SIG-M5 treated with dmso at 0.1 percent for 504 hours (cell line): ENCODE measurements around the gene VWF.
A peak's percentile ranks its signal among the peaks of the same experiment; 100 is the strongest.

ENCODE experiments used
- DNase-seq: peaks from one replicate; lab custom pipeline; 2025; ENCODE audit not compliant: unreplicated experiment; lab: John Stamatoyannopoulos, UW

VWF gene

GRCh38 chr12:5997260-5997659 lies 127.2 kb downstream of the VWF start:
- no peak for DNase-seq

DNA sequence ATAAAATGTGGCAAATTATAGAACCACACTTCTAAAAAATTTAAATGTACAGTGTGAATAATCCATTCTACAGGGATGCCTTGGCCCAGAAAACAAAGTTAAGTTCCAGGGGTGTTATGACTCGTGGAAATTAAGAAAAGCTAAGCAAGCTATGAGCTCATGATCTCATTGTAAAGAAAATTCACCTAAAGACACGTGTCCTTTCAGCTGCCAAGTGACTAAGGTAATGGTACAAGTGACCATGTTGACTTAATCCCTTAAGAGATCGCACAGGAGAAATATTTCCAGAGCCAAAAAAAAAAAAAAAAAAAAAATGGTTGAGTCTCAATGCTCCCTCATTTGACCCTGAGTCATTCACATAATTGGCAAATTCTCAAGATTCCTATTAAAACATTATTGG lies 128.0 kb downstream of the VWF start:
- DNase-seq: no peak

DNA sequence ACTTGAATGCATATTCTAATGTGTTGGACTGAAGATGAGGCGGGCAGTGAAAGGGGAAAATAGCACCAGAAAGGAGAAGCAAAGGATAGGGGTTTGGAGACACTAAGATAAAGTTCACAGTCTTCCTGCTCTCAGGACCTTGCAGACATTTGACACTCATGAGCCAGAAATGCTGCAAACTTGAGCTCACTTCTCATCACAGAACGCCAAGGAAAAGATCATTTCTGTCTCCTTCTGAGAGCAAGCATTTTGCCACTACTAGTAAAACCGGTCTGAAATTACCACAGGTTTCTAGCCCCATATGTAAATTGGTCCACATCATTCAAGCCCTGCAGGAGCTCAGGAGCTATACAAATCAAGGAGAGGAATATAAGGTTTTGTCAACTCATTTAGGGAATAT lies 134.8 kb downstream of the VWF start:
- DNase-seq: no peak

- DNase-seq: peak; percentile 60
Observed at GRCh38 chr12:5988659-5989116, 135.8 kb downstream of the VWF start.

- DNase-seq: no peak
Observed at GRCh38 chr12:5988088-5988487, 136.4 kb downstream of the VWF start.

- DNase-seq: no peak
Observed at GRCh38 chr12:5987573-5987972, 136.9 kb downstream of the VWF start.

GRCh38 chr12:5985471-5985870 lies 139.0 kb downstream of the VWF start:
- no peak for DNase-seq

GRCh38 chr12:5984873-5985272 lies 139.6 kb downstream of the VWF start:
- DNase-seq: no peak

- DNase-seq: no peak
Observed at GRCh38 chr12:5982106-5982505, 142.4 kb downstream of the VWF start.

DNA sequence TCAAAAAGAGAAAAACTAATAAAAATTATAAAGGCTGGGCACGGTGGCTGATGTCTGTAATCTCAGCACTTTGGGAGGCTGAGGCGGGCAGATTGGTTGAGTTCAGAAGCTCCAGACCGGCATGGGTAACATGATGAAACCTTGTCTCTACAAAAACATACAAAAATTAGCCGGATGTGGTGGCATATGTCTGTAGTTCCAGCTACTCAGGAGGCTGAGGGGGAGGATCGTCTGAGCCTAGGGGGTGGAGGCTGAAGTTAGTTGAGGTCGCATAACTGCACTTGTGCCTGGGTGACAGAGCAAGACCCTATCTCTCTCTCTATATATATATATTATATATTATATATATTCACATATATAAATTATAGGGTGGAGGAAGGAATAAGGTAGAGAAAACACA lies 146.9 kb downstream of the VWF start:
- DNase-seq: no peak

DNA sequence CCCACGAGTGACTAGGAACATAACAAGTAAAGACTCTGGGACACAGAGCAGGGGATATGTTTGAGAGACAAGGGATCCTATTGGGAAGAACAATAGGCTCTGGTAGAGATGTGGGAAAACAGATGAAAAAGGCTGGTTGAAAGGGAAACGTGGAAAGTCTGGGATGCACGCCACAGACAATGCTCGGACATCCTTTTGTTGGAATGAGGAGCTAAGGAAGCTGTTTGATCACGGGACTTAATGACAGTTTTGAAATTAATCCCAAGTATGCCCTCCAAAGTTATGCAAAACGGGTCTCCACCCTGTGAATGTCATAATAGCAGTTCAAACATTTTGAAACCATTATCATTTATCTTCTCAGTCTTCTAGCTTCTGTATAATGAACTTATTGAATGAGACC lies 147.8 kb downstream of the VWF start:
- no peak for DNase-seq

GRCh38 chr12:5976196-5976595 lies 148.3 kb downstream of the VWF start:
- no peak for DNase-seq

DNA sequence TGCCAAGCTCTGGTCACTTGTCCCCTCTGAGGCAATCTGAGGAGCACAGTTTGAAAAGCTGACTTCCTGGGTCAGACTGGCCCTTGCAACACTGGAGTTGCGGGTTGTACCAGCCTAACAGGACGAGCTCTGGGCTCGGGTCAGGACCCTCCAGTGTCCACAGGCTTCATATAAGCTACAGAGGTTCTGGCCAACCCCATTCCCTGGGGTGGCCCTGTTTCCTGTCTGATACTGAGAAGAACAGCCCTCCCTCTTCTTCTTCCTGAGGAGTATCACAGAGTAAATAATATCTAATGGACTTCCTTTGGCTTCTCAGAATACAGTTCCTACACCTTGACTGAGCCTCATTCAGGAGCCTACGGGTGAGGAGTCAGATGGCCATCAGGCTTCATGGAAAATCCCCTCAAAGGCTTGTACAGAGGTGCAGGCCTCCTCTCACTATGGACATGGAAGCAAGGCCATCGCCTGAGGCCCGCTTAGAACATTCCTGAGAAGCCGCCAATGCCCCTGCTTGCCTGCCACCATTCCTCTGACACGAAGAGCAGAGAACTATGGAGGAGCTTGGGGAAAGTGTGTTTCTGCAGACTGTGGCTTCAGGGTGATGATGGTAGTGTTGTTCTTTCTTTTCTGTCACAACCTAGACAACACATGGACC lies 150.9 kb downstream of the VWF start:
- no peak for DNase-seq

- no peak for DNase-seq
Observed at GRCh38 chr12:5972387-5972786, 152.1 kb downstream of the VWF start.

GRCh38 chr12:5971194-5971850 lies 153.1 kb downstream of the VWF start:
- DNase-seq: no peak

DNA sequence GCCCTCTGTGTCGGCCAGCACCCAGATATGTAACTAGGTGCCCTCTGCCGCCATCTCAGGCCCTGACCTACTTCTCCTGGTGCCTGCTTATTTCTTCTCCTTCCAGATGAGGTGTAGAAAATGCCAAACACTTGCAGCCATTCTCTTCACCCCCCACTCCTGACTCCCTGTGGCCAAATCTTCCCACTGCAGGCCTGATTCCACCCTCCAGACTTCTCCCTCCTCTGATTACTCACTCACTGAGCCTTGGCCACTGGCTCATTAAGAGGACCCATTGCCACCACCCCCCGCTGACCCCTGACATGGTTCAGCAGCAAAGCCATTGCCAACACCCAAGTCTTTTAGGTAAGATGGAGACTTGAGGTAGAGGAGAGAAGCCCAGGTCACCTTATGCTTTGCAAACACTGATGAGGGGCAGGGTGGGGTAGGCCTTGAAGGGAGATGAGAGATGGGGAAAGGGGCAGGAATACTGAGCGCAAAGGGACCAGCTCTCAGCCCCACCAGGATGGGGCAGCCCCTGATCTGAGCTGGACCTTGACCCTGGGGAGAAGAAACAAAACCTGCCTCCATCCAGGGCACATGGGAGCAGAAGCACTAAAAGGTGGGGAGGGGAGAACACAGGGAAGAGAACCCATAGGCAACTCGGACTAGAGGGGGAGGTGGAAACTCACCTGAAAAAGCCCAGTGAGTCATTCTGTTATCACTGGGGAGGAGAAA lies 154.3 kb downstream of the VWF start:
- DNase-seq: no peak

DNA sequence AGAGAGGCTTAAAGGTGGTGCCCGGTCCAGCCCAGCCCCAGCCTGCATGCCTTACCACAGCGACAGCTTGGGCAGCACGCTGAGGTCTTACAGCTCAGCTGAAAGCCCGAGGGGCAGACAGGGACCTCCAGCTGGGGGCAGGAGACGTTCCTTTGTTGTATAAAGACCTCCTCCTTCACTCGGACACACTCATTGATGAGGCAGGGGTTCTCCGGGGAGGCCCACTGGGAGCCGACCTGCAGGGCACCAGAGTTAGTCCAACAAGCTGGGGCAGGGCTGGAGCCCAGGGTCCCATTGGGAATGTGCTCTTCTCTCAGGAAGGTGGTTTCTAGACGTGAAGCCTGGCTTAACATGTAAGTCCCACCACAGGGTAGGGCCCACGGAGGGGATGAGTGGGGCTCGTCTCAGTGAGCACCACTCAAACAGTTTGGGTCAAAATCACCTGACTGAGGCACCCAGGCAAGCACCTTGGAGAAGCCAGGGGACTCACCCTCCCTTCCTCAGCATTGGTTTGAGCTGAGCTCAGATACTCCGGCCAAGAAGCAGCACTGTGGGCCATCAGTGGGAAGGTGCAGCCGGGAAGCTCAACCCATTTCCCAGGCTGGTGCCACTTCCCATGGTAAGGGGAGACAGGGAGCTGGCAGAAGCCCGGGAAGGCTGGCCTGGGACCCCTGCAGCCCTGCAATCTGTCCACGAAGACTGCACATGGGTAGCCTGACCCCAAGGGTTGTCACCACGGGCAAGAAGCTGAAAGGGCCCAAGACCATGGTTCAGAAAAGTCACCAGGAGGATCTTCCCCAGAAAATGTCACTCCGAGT lies 155.1 kb downstream of the VWF start:
- DNase-seq: no peak

DNA sequence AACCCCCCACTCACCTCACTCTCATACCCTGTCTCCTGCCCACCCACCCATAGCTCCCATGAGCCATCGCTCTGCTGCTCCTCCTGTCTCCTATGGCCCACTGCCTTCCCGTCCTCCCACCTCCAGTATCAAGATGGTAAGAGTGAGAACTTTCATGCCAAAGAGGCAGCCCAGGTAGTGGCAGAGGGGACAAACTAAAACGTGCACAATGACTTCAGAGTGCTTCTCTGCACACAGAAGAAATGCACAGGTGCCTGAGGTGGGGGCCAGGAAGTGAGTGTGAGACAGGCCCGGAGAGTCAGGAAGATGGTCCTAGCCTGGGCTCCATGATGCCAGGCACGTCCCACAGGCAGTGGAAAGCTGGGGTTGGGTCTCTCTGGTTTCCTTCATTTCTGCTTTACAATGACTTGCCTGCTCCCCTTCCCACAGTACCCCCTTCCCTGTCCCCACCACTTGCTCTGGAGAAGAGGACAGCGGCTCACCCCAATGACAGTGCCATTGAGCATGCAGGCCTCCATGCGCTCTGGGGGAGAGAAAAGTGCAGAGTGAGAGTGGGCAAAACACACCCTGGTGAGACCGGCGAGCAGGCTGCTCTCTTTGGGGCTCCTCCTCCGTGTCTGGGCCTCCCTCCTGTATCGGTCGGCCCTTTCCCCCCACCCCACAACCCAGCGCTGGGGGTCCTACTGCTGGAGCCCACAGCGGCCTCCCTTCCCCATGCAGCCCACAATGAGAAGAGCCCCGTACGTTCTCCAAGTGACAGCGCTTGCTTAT lies 156.6 kb downstream of the VWF start:
- DNase-seq: no peak

DNA sequence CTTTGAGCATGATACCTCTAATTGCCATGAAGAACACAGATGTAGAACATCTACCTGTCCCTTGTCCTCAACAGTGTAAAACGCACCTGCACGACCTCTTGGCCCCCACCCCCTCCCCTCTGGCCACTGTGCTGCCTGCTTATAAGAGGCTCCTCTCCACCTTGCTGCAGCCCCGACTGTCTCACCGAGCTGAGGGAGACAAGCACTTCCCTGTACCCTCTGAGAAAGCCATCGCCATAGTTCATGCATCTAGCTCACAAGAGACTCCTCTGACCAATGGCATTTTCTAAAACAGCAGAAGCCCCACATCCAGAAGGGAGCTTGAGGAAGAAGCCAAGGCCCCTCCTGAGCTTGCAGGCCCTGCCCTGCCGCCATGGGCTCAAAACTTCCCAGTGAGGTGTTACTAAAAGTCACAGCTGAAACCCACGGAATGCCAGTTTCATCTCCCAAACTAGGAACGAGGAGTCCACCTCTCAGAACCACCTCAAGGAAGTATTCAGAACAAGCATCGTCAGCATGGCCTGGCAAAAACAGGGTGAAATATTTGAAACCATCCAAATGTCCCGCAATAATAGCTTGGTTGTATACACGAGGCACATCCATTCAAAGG lies 157.9 kb downstream of the VWF start:
- DNase-seq: no peak

- DNase-seq: peak; percentile 14
Observed at GRCh38 chr12:5965950-5966383, 158.5 kb downstream of the VWF start.
